B cell (primary cell): ENCODE measurements around the gene PHACTR1.

ENCODE experiments used
- EZH2 ChIP-seq: IDR thresholded peaks from 2 replicates; pipeline ENCODE4 v1.6.1; 2012; ENCODE audit warnings: borderline replicate concordance, low read depth, mild to moderate bottlenecking, moderate library complexity, low read length; ENCODE audit not compliant: insufficient read depth, poor library complexity, severe bottlenecking
- TF ChIP-seq, protein P1 (sequence below): fragments of 200-600 bp; IDR thresholded peaks from one replicate; pipeline ENCODE4 v1.8.0; 2022; ENCODE audit warnings: antibody characterized with exemption, mild to moderate bottlenecking

DNA sequence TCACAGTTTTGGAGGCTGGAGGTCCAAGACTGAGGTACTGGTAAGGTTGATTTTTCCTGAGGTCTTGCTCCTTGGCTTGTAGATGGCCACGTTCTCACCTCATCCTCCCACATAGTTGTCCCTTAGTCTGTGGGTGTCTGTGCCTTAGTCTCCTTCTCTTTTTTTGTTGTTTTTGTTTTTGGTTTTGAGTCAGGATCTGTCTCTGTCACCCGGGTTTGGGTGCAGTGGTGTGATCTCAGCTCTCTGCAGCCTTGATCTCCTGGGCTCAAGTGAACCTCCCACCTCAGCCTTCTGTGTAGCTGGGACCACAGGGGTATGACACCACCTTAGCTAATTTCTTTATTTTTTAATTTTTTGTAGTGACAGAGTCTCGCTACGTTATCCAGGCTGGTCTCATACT lies 245.2 kb downstream of the PHACTR1 start:
- TF ChIP-seq, protein P1, sequence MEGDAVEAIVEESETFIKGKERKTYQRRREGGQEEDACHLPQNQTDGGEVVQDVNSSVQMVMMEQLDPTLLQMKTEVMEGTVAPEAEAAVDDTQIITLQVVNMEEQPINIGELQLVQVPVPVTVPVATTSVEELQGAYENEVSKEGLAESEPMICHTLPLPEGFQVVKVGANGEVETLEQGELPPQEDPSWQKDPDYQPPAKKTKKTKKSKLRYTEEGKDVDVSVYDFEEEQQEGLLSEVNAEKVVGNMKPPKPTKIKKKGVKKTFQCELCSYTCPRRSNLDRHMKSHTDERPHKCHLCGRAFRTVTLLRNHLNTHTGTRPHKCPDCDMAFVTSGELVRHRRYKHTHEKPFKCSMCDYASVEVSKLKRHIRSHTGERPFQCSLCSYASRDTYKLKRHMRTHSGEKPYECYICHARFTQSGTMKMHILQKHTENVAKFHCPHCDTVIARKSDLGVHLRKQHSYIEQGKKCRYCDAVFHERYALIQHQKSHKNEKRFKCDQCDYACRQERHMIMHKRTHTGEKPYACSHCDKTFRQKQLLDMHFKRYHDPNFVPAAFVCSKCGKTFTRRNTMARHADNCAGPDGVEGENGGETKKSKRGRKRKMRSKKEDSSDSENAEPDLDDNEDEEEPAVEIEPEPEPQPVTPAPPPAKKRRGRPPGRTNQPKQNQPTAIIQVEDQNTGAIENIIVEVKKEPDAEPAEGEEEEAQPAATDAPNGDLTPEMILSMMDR, result no peak
- TF ChIP-seq EZH2, result no peak
